WTC11 (cell line): Measurements from ENCODE around the gene KLF2. TPM values are rescaled to one million over a fixed set of nuclear protein-coding genes. Genes with fewer than 3 reads are reported as not detected.

Source experiments
- ATAC-seq: fragments of 200-7000 bp; cut with Tn5 transposase; 2 replicates; pipeline ENCODE4 v1.10.0; 2021; ENCODE audit warnings: mild to moderate bottlenecking, moderate library complexity
- CTCF ChIA-PET: fragments of 300-600 bp; sonication (Branson Sonifier 250); formaldehyde crosslinking; loops from one replicate; lab custom pipeline; 2021; ENCODE audit warnings: antibody characterized with exemption; lab: Charles Lee
- POLR2A ChIA-PET: fragments of 350-600 bp; sonication (Branson Sonifier 250); formaldehyde crosslinking; loops from one replicate; lab custom pipeline; 2021; ENCODE audit warnings: antibody characterized with exemption; lab: Charles Lee
- DNase-seq: peaks from one replicate; pipeline ENCODE4 v3.0.0; 2021; ENCODE audit warnings: low spot score
- H3K27ac Mint-ChIP-seq: 2 replicates; pipeline ENCODE4 v1.8.0; 2021; ENCODE audit warnings: mixed read lengths
- H3K27me3 Mint-ChIP-seq: 2 replicates; pipeline ENCODE4 v1.8.0; 2021; ENCODE audit warnings: low read depth, mild to moderate bottlenecking, moderate library complexity, mixed read lengths
- H3K36me3 Mint-ChIP-seq: 2 replicates; pipeline ENCODE4 v1.8.0; 2021; ENCODE audit warnings: mixed read lengths
- H3K4me1 Mint-ChIP-seq: 2 replicates; pipeline ENCODE4 v1.8.0; 2022; ENCODE audit warnings: mixed read lengths
- H3K4me3 Mint-ChIP-seq: 2 replicates; pipeline ENCODE4 v1.8.0; 2021; ENCODE audit warnings: mild to moderate bottlenecking, moderate library complexity, mixed read lengths
- H3K9me3 Mint-ChIP-seq: 2 replicates; pipeline ENCODE4 v1.8.0; 2021; ENCODE audit warnings: mixed read lengths
- FOXP1 ChIP-seq: sonication (generic); formaldehyde crosslinking; IDR thresholded peaks from 2 replicates; pipeline ENCODE4 v1.8.0; 2022; ENCODE audit warnings: missing genetic modification reagents, mild to moderate bottlenecking, moderate library complexity, borderline replicate concordance
- MYBL2 ChIP-seq: sonication (generic); formaldehyde crosslinking; IDR thresholded peaks from 2 replicates; pipeline ENCODE4 v1.8.1; 2023; ENCODE audit warnings: mild to moderate bottlenecking, moderate library complexity, missing genetic modification reagents
- PRRX2 ChIP-seq: fragments of 250-450 bp; sonication (Bioruptor Pico); IDR thresholded peaks from 2 replicates; pipeline ENCODE4 v1.8.0; 2021; ENCODE audit warnings: mild to moderate bottlenecking
- SMAD3 ChIP-seq: sonication (generic); formaldehyde crosslinking; IDR thresholded peaks from 2 replicates; pipeline ENCODE4 v1.8.0; 2022; ENCODE audit warnings: missing genetic modification reagents, mild to moderate bottlenecking, borderline replicate concordance
- SMAD4 ChIP-seq: sonication (generic); formaldehyde crosslinking; IDR thresholded peaks from 2 replicates; pipeline ENCODE4 v1.8.0; 2022; ENCODE audit warnings: mild to moderate bottlenecking, missing genetic modification reagents
- ZNF232 ChIP-seq: sonication (generic); formaldehyde crosslinking; IDR thresholded peaks from 2 replicates; pipeline ENCODE4 v1.8.0; 2022; ENCODE audit warnings: mild to moderate bottlenecking, missing genetic modification reagents
- ZNF416 ChIP-seq: fragments of 250-450 bp; sonication (Bioruptor Pico); IDR thresholded peaks from 2 replicates; pipeline ENCODE4 v1.9.0; 2021; ENCODE audit warnings: mild to moderate bottlenecking, inconsistent platforms
- ZNF671 ChIP-seq: fragments of 250-450 bp; sonication (Bioruptor Pico); IDR thresholded peaks from 2 replicates; pipeline ENCODE4 v1.8.0; 2021; ENCODE audit warnings: mild to moderate bottlenecking
- total RNA-seq: library from RNA; stranded (reverse); gene quantifications from 3 replicates; pipeline ENCODE4 v1.2.3, GENCODE V29; 2021
- TF ChIP-seq, protein P1 (sequence below): fragments of 250-450 bp; sonication (Bioruptor Pico); IDR thresholded peaks from 2 replicates; pipeline ENCODE4 v2.1.2; 2022; ENCODE audit warnings: mild to moderate bottlenecking, moderate library complexity
- TF ChIP-seq, protein P2 (sequence below): fragments of 250-450 bp; sonication (Bioruptor Pico); IDR thresholded peaks from 2 replicates; pipeline ENCODE4 v1.9.0; 2021; ENCODE audit warnings: mild to moderate bottlenecking
- TF ChIP-seq, protein P3 (sequence below): sonication (generic); formaldehyde crosslinking; IDR thresholded peaks from 2 replicates; pipeline ENCODE4 v1.8.1; 2023; ENCODE audit warnings: mild to moderate bottlenecking, missing genetic modification reagents, moderate library complexity
- TF ChIP-seq, protein P4 (sequence below): sonication (generic); formaldehyde crosslinking; IDR thresholded peaks from 2 replicates; pipeline ENCODE4 v1.8.0; 2022; ENCODE audit warnings: mild to moderate bottlenecking, missing genetic modification reagents
- TF ChIP-seq, protein P5 (sequence below): fragments of 250-450 bp; sonication (Bioruptor Pico); IDR thresholded peaks from 2 replicates; pipeline ENCODE4 v1.8.0; 2021; ENCODE audit warnings: mild to moderate bottlenecking
- TF ChIP-seq, protein P6 (sequence below): sonication (generic); formaldehyde crosslinking; IDR thresholded peaks from 2 replicates; pipeline ENCODE4 v1.8.1; 2023; ENCODE audit warnings: mild to moderate bottlenecking, missing genetic modification reagents
- TF ChIP-seq, protein P7 (sequence below): sonication (generic); formaldehyde crosslinking; IDR thresholded peaks from 2 replicates; pipeline ENCODE4 v1.8.0; 2022; ENCODE audit warnings: missing genetic modification reagents

The KLF2 gene
- total RNA-seq, 1 experiment from 2014 or later = 1.1 TPM

DNA sequence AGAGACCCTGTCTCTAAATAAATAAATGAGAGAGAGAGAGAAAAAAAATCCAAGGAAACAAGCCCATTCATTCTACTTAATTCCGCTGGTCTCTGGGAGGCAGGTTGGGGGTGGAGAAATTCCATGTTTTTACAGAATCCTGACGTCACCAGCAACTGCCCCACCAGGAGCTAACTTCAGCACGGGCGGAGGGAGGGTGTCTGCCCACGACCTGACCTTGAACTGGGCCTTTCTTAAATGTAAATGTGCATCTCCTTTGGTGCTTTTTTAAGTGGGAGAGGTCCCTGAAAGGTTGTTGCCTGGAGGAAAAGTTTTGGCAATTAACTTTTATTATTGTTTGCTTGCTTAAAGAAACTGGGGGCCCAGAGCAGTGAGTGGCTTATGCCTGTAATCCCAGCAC, 15.5 kb downstream of the KLF2 start:
- TF ChIP-seq, protein P1, sequence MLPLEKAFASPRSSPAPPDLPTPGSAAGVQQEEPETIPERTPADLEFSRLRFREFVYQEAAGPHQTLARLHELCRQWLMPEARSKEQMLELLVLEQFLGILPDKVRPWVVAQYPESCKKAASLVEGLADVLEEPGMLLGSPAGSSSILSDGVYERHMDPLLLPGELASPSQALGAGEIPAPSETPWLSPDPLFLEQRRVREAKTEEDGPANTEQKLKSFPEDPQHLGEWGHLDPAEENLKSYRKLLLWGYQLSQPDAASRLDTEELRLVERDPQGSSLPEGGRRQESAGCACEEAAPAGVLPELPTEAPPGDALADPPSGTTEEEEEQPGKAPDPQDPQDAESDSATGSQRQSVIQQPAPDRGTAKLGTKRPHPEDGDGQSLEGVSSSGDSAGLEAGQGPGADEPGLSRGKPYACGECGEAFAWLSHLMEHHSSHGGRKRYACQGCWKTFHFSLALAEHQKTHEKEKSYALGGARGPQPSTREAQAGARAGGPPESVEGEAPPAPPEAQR (CRISPR knock-in tag) = no peak
- TF ChIP-seq SMAD4 (CRISPR knock-in tag) (no peak), PRRX2 (no peak), MYBL2 (CRISPR knock-in tag) (no peak), FOXP1 (CRISPR knock-in tag) (no peak), ZNF232 (CRISPR knock-in tag) (no peak), ZNF671 (no peak), ZNF416 (no peak), SMAD3 (CRISPR knock-in tag) (no peak)
- TF ChIP-seq, protein P2, sequence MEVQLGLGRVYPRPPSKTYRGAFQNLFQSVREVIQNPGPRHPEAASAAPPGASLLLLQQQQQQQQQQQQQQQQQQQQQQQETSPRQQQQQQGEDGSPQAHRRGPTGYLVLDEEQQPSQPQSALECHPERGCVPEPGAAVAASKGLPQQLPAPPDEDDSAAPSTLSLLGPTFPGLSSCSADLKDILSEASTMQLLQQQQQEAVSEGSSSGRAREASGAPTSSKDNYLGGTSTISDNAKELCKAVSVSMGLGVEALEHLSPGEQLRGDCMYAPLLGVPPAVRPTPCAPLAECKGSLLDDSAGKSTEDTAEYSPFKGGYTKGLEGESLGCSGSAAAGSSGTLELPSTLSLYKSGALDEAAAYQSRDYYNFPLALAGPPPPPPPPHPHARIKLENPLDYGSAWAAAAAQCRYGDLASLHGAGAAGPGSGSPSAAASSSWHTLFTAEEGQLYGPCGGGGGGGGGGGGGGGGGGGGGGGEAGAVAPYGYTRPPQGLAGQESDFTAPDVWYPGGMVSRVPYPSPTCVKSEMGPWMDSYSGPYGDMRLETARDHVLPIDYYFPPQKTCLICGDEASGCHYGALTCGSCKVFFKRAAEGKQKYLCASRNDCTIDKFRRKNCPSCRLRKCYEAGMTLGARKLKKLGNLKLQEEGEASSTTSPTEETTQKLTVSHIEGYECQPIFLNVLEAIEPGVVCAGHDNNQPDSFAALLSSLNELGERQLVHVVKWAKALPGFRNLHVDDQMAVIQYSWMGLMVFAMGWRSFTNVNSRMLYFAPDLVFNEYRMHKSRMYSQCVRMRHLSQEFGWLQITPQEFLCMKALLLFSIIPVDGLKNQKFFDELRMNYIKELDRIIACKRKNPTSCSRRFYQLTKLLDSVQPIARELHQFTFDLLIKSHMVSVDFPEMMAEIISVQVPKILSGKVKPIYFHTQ = no peak
- TF ChIP-seq, protein P3, sequence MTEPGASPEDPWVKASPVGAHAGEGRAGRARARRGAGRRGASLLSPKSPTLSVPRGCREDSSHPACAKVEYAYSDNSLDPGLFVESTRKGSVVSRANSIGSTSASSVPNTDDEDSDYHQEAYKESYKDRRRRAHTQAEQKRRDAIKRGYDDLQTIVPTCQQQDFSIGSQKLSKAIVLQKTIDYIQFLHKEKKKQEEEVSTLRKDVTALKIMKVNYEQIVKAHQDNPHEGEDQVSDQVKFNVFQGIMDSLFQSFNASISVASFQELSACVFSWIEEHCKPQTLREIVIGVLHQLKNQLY = no peak
- TF ChIP-seq, protein P4, sequence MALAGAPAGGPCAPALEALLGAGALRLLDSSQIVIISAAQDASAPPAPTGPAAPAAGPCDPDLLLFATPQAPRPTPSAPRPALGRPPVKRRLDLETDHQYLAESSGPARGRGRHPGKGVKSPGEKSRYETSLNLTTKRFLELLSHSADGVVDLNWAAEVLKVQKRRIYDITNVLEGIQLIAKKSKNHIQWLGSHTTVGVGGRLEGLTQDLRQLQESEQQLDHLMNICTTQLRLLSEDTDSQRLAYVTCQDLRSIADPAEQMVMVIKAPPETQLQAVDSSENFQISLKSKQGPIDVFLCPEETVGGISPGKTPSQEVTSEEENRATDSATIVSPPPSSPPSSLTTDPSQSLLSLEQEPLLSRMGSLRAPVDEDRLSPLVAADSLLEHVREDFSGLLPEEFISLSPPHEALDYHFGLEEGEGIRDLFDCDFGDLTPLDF = no peak
- TF ChIP-seq, protein P5, sequence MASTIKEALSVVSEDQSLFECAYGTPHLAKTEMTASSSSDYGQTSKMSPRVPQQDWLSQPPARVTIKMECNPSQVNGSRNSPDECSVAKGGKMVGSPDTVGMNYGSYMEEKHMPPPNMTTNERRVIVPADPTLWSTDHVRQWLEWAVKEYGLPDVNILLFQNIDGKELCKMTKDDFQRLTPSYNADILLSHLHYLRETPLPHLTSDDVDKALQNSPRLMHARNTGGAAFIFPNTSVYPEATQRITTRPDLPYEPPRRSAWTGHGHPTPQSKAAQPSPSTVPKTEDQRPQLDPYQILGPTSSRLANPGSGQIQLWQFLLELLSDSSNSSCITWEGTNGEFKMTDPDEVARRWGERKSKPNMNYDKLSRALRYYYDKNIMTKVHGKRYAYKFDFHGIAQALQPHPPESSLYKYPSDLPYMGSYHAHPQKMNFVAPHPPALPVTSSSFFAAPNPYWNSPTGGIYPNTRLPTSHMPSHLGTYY (CRISPR knock-in tag) = no peak
- TF ChIP-seq, protein P6, sequence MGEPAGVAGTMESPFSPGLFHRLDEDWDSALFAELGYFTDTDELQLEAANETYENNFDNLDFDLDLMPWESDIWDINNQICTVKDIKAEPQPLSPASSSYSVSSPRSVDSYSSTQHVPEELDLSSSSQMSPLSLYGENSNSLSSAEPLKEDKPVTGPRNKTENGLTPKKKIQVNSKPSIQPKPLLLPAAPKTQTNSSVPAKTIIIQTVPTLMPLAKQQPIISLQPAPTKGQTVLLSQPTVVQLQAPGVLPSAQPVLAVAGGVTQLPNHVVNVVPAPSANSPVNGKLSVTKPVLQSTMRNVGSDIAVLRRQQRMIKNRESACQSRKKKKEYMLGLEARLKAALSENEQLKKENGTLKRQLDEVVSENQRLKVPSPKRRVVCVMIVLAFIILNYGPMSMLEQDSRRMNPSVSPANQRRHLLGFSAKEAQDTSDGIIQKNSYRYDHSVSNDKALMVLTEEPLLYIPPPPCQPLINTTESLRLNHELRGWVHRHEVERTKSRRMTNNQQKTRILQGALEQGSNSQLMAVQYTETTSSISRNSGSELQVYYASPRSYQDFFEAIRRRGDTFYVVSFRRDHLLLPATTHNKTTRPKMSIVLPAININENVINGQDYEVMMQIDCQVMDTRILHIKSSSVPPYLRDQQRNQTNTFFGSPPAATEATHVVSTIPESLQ (CRISPR knock-in tag) = no peak
- TF ChIP-seq, protein P7, sequence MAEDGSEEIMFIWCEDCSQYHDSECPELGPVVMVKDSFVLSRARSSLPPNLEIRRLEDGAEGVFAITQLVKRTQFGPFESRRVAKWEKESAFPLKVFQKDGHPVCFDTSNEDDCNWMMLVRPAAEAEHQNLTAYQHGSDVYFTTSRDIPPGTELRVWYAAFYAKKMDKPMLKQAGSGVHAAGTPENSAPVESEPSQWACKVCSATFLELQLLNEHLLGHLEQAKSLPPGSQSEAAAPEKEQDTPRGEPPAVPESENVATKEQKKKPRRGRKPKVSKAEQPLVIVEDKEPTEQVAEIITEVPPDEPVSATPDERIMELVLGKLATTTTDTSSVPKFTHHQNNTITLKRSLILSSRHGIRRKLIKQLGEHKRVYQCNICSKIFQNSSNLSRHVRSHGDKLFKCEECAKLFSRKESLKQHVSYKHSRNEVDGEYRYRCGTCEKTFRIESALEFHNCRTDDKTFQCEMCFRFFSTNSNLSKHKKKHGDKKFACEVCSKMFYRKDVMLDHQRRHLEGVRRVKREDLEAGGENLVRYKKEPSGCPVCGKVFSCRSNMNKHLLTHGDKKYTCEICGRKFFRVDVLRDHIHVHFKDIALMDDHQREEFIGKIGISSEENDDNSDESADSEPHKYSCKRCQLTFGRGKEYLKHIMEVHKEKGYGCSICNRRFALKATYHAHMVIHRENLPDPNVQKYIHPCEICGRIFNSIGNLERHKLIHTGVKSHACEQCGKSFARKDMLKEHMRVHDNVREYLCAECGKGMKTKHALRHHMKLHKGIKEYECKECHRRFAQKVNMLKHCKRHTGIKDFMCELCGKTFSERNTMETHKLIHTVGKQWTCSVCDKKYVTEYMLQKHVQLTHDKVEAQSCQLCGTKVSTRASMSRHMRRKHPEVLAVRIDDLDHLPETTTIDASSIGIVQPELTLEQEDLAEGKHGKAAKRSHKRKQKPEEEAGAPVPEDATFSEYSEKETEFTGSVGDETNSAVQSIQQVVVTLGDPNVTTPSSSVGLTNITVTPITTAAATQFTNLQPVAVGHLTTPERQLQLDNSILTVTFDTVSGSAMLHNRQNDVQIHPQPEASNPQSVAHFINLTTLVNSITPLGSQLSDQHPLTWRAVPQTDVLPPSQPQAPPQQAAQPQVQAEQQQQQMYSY (CRISPR knock-in tag) = no peak
- Mint-ChIP-seq H3K4me3 (no peak overlapping the region), H3K4me1 (peaks cover 5% of the 10 kb centered on the region), H3K27me3 (no peaks in the 10 kb centered on the region), H3K36me3 (no peaks in the 10 kb centered on the region), H3K9me3 (no peaks in the 10 kb centered on the region), H3K27ac (no peak overlapping the region)
- ATAC-seq = no peak
- ChIA-PET CTCF (interaction anchor here (2.8 kb wide), 1 partner anchor 43 kb away, joined by 15 read pairs; no protein-coding TSS in a partner anchor), POLR2A (interaction anchor here (0.6 to 1.0 kb wide), 2 partner anchors 13 to 94 kb away, joined by 3 read pairs; no protein-coding TSS in a partner anchor)
- no peak for DNase-seq
